CD1c-positive myeloid dendritic cell (primary cell): ENCODE data around the gene POLA2.
A peak's percentile ranks its signal among the peaks of the same experiment; 100 is the strongest.
"Not testable (repeated sequence)": the region's sequence is repeated elsewhere in the genome, so short reads cannot be mapped to it uniquely, and the experiment has no call there.

Source experiments
- DNase-seq: peaks from one replicate; pipeline ENCODE4 v3.0.0-alpha.2; 2016; ENCODE audit errors: extremely low spot score

Gene POLA2

GRCh38 chr11:65241692-65242091, 20.1 kb upstream of the POLA2 start:
- DNase-seq = no peak

GRCh38 chr11:65242389-65242788, 19.4 kb upstream of the POLA2 start:
- no peak for DNase-seq

DNA sequence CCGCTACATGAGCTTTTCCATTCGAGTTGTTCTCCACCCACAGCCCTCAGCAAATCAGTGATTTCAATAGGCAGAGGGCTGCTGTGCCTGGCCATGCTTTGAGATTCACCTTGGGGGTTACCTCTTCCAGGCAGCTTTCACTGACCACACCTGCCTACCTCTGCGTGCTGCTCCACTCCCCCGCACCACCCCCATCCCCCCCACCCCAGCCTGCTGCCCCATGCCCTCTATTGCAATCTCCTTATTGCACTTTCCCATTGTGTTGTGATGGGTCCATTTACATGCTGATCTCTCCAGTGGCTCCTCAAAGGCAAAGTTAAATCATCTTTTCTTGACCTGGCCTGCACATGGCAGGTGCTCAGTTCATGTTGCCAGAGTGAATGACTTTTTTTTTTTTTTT, 18.0 kb upstream of the POLA2 start:
- no peak for DNase-seq

DNA sequence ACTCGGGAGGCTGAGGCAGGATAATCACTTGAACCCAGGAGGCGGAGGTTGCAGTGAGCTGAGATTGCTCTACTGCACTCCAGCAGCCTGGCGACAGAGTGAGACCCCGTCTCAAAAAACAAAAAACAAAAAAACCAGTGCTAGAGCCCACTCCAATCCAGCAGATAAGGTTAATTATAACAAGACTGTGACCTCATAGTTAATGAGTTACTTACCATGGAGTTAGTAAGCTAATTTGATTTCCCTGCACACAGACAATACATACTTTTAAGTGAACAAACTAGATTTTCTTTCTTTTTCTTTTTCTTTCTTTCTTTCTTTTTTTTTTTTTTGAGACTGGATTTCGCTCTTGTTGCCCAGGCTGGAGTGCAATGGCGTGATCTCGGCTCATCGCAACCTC, 16.7 kb upstream of the POLA2 start:
- not testable (repeated sequence) for DNase-seq

GRCh38 chr11:65246506-65246905, 15.3 kb upstream of the POLA2 start:
- no peak for DNase-seq

DNA sequence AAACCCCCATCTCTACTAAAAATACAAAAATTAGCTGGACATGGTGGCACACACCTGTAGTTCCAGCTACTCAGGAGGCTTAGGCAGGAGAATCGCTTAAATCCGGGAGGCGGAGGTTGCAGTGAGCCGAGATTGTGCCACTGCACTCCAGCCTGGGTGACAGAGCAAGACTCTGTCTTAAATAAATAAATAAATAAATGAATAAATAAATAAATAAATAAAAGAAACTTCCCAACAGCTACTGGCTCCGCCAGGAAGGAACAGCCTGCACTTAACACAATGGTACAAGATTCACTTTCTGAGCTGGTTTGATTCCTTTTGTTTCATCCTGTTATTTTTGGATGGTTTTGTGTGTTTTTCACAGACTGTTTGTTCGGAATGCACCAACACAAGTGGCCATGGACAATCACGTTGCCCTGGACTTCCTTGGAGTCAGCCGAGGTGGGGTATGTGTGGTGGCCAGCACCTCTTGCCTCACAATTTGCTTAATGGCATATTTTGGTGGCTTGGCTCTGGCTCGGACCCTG, 13.5 kb upstream of the POLA2 start:
- not testable (repeated sequence) for DNase-seq

DNA sequence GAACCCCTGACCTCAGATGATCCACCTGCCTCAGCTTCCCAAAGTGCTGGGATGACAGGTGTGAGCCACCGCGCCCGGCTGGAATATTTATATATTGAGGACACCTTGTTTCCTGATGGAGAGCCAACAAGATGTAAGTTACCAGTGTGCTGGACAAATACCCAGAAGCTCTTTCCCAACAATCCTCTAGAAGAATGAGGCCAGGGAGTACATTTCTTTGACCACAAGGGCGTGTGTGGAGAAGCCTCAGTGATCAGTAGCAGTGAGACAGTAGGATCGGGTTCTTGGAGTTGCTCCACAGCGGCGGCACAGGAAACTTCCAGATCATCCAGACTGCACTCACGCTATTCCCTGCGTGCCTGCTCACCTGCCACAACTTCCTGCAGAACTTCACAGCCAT, 10.3 kb upstream of the POLA2 start:
- DNase-seq = no peak

DNA sequence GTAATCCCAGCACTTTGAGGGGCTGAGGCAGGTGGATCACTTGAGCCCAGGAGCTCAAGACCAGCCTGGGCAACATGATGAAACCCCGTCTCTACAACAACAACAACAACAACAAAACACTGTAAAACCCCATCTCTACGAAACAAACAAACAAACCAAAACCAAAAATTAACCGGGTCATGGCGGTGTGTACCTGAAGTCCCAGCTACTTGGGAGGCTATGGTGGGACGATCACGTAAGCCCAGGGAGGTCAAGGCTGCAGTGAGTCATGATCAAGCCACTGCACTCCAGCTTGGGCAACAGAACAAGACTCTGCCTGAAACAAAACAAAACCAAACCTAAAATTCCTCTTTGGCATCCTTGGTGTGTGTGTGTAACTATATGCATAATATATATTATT, 7.0 kb upstream of the POLA2 start:
- DNase-seq = no peak

DNA sequence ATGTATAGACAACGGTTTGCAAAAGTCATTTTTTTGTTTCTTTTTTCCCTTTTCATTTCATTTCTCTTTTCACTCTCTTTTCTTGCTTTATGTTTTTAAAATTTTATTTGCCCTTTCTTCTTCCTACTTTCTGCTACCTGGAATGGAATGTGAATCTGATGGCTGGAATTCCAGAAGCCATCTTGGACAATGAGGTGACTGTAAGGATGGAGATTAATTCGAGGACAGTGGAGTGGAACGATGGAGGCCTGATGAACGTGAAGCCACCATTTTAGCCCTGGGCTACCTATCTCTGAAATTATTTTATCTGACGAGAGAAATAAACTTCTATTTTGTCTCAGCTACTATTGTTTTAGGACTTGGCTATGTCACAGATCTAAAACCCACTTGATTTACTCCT, 2.8 kb upstream of the POLA2 start:
- DNase-seq = no peak

DNA sequence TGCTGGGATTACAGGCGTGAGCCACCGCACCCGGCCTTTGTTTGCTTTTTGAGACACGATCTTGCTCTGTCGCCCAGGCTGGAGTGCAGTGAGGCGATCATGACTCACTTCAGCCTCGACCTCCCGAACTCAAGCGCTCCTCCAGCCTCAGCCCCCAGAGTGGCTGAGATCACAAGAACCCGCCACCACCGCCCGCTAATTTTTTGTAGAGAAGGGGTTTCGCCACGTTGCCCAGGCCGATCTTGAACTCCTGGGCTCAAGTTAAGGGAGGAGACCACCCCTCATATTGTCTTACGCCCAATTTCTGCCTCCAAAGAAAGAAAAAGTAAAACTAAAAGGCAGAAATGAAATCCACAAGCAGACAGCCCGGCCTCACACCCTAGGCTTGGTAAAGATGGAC, 1.5 kb upstream of the POLA2 start:
- no peak for DNase-seq

DNA sequence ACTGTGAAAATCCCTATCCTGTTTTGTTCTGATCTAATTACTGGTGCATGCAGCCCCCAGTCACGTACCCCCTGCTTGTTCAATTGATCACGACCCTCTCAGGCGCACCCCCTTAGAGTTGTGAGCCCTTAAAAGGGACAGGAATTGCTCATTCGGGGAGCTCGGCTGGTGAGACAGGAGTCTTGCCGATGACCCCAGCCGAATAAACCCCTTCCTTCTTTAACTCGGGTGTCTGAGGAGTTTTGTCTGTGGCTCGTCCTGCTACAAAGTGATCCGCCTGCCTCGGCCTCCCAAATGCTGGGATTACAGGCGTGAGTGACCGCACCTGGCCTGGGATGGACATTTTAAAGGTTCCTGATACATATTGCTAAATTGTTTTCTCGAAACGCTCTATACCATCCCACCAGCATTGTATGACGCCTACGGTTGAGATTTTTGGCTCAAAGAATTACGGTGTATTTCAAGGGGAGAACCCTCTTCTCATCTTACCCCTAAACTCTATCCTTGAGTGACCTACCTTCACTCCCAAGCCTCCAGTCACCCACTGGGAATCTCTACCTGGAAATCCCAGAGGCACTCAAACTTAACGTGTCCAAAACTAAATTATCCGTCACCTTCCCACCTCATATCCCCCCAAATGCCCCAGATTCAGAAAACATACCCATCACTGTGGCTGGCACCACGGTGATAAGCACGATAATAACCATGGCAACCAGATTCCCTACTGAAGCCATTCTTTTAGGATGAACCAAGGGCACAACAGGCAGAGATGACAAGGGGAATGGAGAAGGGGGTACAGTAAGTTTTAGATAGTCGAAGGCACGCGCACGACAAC, 789 bp upstream of the POLA2 start:
- no peak for DNase-seq

DNA sequence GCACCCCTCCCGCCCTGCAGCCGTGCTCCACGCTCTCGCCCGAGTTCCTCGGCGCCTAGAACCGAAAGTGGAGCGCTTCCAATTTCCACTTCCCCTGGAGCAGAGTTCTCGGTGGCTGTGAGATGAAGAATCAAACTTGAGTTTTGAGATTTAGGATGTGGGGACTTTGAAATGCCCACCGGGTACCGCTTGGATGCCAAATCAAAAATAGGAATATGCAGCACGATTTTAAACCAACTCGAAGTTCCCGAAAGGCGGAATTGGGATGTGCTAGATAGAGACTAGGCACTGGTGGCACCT, 569 bp downstream of the POLA2 start:
- DNase-seq = peak; percentile 76

DNA sequence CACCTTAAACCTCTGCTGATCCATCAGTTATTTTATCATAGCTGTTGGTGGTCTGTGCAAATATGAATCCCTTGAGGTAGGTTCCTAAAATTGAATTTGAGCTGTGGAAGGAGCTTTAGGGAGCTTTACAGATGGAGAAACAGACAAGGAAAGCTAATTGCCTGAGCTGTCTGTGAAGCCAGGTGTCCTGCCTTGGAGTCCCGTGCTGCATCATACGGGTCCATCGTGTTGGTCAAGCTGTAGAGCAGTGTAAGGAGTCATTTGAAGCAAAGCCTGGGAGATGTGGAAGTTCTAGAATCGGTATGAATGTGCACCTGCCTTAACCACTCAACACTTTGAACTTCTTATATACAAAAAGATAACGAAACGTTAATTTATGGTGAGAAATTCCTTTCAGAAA, 1.0 kb downstream of the POLA2 start:
- peak; percentile 13 for DNase-seq

DNA sequence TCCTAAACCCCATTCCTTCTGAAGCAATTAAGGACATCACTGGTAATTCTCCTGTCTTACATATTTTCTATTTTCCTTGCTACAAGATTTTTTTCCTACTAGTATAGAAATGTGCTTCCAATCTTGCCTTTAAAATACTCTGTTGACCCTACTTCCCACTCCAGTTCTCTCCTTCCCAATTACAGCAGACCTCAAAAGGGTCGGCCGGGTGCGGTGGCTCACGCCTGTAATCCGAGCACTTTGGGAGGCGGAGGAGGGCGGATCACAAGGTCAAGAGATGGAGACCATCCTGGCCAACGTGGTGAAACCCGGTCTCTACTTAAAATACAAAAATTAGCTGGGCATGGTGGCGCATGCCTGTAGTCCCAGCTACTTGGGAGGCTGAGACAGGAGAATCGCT, 3.0 kb downstream of the POLA2 start:
- not testable (repeated sequence) for DNase-seq

DNA sequence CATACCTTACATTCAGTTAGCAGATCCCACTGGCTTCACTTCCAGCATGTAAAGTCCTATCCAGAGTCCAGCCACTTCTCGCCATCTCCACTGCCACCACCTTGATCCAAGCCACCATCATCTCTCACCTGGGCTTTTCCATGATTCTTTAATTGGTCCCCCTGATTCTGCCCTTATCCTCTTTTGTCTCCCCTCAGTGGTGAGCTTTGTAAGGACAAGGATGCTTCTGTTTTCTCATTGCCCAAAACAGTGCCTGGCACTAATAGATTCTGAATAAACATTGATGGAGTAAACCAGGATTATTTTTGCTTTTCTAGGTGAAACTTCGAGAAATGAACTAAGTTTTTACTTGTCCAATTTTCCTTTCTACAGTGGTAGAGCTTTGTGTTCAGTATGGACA, 4.4 kb downstream of the POLA2 start:
- no peak for DNase-seq

GRCh38 chr11:65274735-65275682, 13.2 kb downstream of the POLA2 start:
- DNase-seq = peak; percentile 78

DNA sequence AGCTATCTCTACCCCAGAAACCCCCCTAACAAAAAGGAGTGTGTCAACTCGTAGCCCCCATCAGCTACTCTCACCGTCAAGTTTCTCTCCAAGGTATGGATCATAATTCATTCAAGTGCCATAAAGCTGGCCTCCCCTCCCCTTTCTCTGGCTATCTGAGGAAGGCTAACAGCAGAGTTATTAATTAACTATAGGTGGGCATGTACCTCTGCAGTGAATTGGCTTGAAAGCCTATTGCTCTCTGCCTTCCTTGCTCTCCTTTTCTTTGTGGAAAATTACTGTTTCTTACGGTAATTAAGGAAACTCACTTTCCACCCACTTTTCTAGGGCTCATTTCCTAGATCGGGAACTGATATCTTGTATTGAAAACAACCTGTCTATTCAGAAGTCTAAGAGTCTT, 14.1 kb downstream of the POLA2 start:
- no peak for DNase-seq

DNA sequence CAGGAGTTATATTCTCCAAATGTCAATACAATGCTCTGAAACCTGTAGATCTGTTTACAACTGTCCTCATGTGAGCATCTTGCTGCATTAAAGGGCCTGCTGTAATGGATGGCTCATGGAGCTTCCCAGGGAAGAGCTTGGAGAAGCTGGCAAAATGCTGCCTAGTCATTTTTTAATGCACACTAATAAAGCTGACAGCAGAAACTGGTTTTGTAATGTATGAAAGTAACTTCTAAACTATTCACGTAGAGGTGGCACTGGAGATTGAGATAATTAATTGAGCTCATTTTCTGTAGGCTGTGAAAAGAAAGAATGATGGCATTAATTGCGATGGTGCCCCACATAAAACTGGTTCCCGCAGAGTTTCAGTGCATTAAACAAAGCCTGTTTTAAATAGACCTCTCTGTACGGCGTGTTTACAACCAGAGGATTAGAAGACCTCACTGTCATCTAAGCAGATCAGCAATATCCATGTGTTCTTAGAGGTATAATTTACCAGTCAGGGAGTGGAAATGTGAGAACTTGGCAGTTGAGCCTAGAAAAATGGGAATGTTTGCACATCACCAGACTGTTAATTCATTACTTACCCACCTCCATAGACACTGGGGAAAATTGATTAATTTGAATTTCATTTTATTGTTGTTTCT, 16.0 kb downstream of the POLA2 start:
- DNase-seq = no peak

GRCh38 chr11:65278356-65278755, 16.6 kb downstream of the POLA2 start:
- no peak for DNase-seq

DNA sequence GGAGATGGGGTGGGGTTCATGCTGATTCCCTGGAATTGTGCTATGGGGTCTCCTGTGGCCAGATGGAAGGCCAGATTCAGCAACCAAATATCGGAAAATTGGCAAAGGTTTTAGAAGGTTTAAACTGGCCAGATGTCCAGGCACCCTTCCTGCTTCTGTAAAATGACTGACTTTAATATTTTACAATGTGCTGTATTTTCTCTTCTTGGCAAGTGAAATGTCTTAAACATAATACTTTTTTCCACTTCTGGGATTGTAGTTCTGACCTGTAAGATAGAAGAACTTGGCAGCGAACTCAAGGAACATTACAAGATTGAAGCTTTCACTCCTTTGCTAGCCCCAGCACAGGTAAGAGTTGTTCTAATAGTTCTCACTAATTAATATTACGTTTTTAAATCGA, 17.5 kb downstream of the POLA2 start:
- no peak for DNase-seq

GRCh38 chr11:65279741-65280440, 18.1 kb downstream of the POLA2 start:
- peak; percentile 65 for DNase-seq

- no peak for DNase-seq
These were observed 18.9 kb downstream of the POLA2 start for GRCh38 chr11:65280646-65281045.
